GM12878 (cell line): Measurements from ENCODE around the gene BSND. TPM values are rescaled to one million over a fixed set of nuclear protein-coding genes. Genes with fewer than 3 reads are reported as not detected.

ENCODE experiments used
- ATAC-seq: fragments of 200-7000 bp; cut with Tn5 transposase; 3 replicates; pipeline ENCODE4 v1.9.1; 2020; ENCODE audit warnings: mild to moderate bottlenecking, moderate library complexity
- BruUV-seq: library from RNA; stranded (reverse); fragments of 400-500 nt; replicated peaks from 2 replicates; lab custom pipeline; 2021; lab: Mats Ljungman, UMichigan
- CTCF ChIA-PET: fragments of 300-600 bp; sonication (Branson Sonifier 250); formaldehyde crosslinking; extraction: SDS; loops from one replicate; lab custom pipeline; 2021; ENCODE audit warnings: inconsistent platforms; lab: Yijun Ruan, JAX
- POLR2A ChIA-PET: fragments of 350-600 bp; formaldehyde crosslinking; extraction: SDS; loops from one replicate; lab custom pipeline; 2021; ENCODE audit warnings: inconsistent platforms; lab: Charles Lee
- RAD21 ChIA-PET: fragments of 300-600 bp; sonication (Branson Sonifier 250); formaldehyde crosslinking; loops from one replicate; lab custom pipeline; 2023; ENCODE audit warnings: antibody characterized with exemption; ENCODE audit not compliant: unreplicated experiment; lab: Charles Lee
- SMC1A ChIA-PET: fragments of 300-600 bp; sonication (Branson Sonifier 250); formaldehyde crosslinking; loops from one replicate; lab custom pipeline; 2023; ENCODE audit not compliant: unreplicated experiment, uncharacterized antibody; lab: Charles Lee
- DNase-seq: peaks from one replicate; pipeline ENCODE4 v3.0.0-alpha.2; 2011; ENCODE audit warnings: low read depth, low spot score
- FAIRE-seq: peaks from 3 replicates; lab custom pipeline; 2011; peaks lifted over from hg19 to GRCh38; lab: Jason Lieb, UNC
- H2AFZ ChIP-seq: 2 replicates; pipeline ENCODE4 v1.6.0; 2011; ENCODE audit warnings: low read depth, low read length, control low read depth; ENCODE audit not compliant: control insufficient read depth
- H3K27ac ChIP-seq: 2 replicates; pipeline ENCODE4 v1.5.1; 2011; ENCODE audit warnings: control low read depth; ENCODE audit not compliant: control insufficient read depth, insufficient read depth
- H3K27me3 ChIP-seq, 2 experiments: replicated peaks in 1 of 2; 2 replicates each; pipeline versions ENCODE4 v1.6.0 to v1.6.1; 2011; ENCODE audit warnings: low read length in 1 of 2; ENCODE audit not compliant: control insufficient read depth in 2 of 2, insufficient read depth in 2 of 2
- H3K36me3 ChIP-seq, 2 experiments: 2 replicates each; pipeline ENCODE4 v1.5.1; 2011; ENCODE audit warnings: low read length in 1 of 2; ENCODE audit not compliant: control insufficient read depth in 2 of 2, insufficient read depth in 2 of 2
- H3K4me1 ChIP-seq: 2 replicates; pipeline ENCODE4 v1.6.1; 2011; ENCODE audit warnings: mild to moderate bottlenecking, low read length, moderate library complexity, mixed read lengths; ENCODE audit not compliant: control insufficient read depth, insufficient read depth
- H3K4me2 ChIP-seq: 2 replicates; pipeline ENCODE4 v1.6.0; 2011; ENCODE audit warnings: control low read depth; ENCODE audit not compliant: control insufficient read depth, insufficient read depth
- H3K4me3 ChIP-seq: fragments of 200-600 bp; sonication (generic); 2 replicates; pipeline ENCODE4 v1.5.1; 2016
- H3K79me2 ChIP-seq: 2 replicates; pipeline ENCODE4 v1.6.0; 2011; ENCODE audit warnings: low read length; ENCODE audit not compliant: control insufficient read depth, insufficient read depth
- H3K9ac ChIP-seq: 2 replicates; pipeline ENCODE4 v1.8.0; 2011; ENCODE audit warnings: low read length, control low read depth, mixed read lengths; ENCODE audit not compliant: control insufficient read depth, insufficient read depth
- H3K9me3 ChIP-seq: replicated peaks from 3 replicates; pipeline ENCODE4 v1.5.1; 2011; ENCODE audit warnings: mild to moderate bottlenecking, low read length; ENCODE audit not compliant: control insufficient read depth, insufficient read depth
- H4K20me1 ChIP-seq: 2 replicates; pipeline ENCODE4 v1.6.0; 2011; ENCODE audit not compliant: control insufficient read depth, insufficient read depth
- CHD2 ChIP-seq: IDR thresholded peaks from 2 replicates; pipeline ENCODE4 v1.6.1; 2011; ENCODE audit warnings: low read depth, low read length, improper control_type of control experiment, borderline replicate concordance
- CHD4 ChIP-seq: fragments of 200-600 bp; sonication (generic); IDR thresholded peaks from 2 replicates; pipeline ENCODE4 v1.6.1; 2016; ENCODE audit warnings: mild to moderate bottlenecking
- KDM1A ChIP-seq: fragments of 200-600 bp; sonication (generic); IDR thresholded peaks from 2 replicates; pipeline ENCODE4 v1.6.1; 2016; ENCODE audit warnings: borderline replicate concordance
- KLF5 ChIP-seq: fragments of 450-650 bp; IDR thresholded peaks from 2 replicates; pipeline ENCODE4 v1.6.1; 2014; ENCODE audit warnings: mild to moderate bottlenecking; ENCODE audit not compliant: partially characterized antibody
- MTA2 ChIP-seq: fragments of 450-650 bp; IDR thresholded peaks from 2 replicates; pipeline ENCODE4 v1.6.1; 2016; ENCODE audit warnings: low read depth, mild to moderate bottlenecking, moderate library complexity
- PAX5 ChIP-seq: IDR thresholded peaks from 2 replicates; pipeline ENCODE4 v1.6.1; 2011; ENCODE audit warnings: low read depth, low read length, borderline replicate concordance
- PBX3 ChIP-seq: IDR thresholded peaks from 2 replicates; pipeline ENCODE4 v1.6.1; 2011; ENCODE audit warnings: mild to moderate bottlenecking, low read depth, low read length, moderate library complexity; ENCODE audit not compliant: insufficient replicate concordance
- RBBP5 ChIP-seq: fragments of 200-600 bp; sonication (generic); conservative IDR thresholded peaks from 2 replicates; pipeline ENCODE4 v1.6.1; 2016
- RELB ChIP-seq: fragments of 450-650 bp; IDR thresholded peaks from 2 replicates; pipeline ENCODE4 v1.6.1; 2017; ENCODE audit warnings: low read depth, mild to moderate bottlenecking, moderate library complexity
- SKIL ChIP-seq: fragments of 450-650 bp; IDR thresholded peaks from 2 replicates; pipeline ENCODE4 v1.6.1; 2017; ENCODE audit warnings: mild to moderate bottlenecking, low read depth, inconsistent platforms; ENCODE audit not compliant: poor library complexity, severe bottlenecking
- STAT1 ChIP-seq: fragments of 450-650 bp; conservative IDR thresholded peaks from 2 replicates; pipeline ENCODE4 v1.6.1; 2014; ENCODE audit warnings: antibody characterized with exemption, mild to moderate bottlenecking
- WGBS: methylation state at CpG from one replicate; pipeline ENCODE4 v1.1.6; 2016; ENCODE audit warnings: low lambda C conversion rate; ENCODE audit not compliant: insufficient replicate concordance, insufficient coverage; ENCODE audit errors: missing lambda C conversion rate; 5-methylcytosine and 5-hydroxymethylcytosine counted together
- in situ Hi-C: fragments of 300-500 bp; cut with MboI; formaldehyde crosslinking; loops from 9 replicates; pipeline ENCODE4 v1.14.3; 2018; ENCODE audit warnings: mixed read lengths
- intact Hi-C: fragments of 100-400 bp; cut with micrococcal nuclease; formaldehyde crosslinking; loops from one replicate; pipeline ENCODE4 v1.14.2; 2022; ENCODE audit not compliant: unreplicated experiment
- polyA plus RNA-seq, 11 experiments: library from polyadenylated mRNA; depleted of rRNA in 4 of 11; unstranded in 6 of 11; stranded (reverse) in 5 of 11; fragments of >200 nt; fragmentation: Nextera tagmentation in 4 of 11; fragmentation: Illumina TruSeq in 1 of 11; extraction: Ambion mirVana in 4 of 11; extraction: Trizol in 1 of 11; gene quantifications; 1 replicate in 1 of 11; 2 replicates in 10 of 11; pipeline versions ENCODE4 v1.2.1 to v1.2.3, GENCODE V29; 2011 to 2016; ENCODE audit warnings: inconsistent platforms in 2 of 11, missing spikeins in 2 of 11, low read depth in 1 of 11
- total RNA-seq, 4 experiments: library from RNA; depleted of rRNA in 3 of 4; stranded (reverse); fragments of >200 nt in 3 of 4; fragmentation: Illumina TruSeq in 1 of 4; extraction: Trizol in 1 of 4; gene quantifications; 2 replicates each; pipeline versions ENCODE4 v1.2.1 to v1.2.3, GENCODE V29; 2013 to 2021

Gene BSND
- total and polyA plus RNA-seq, 10 of the 15 experiments (the other 5 are each of a cell fraction or from before 2014, with no cell fraction given), result not detected

- H3K4me2 ChIP-seq, result no peak overlapping the region
- ChIA-PET CTCF (interaction anchor here (0.9 to 11.9 kb wide), 15 partner anchors 8 to 961 kb away, joined by 3 to 436 read pairs (median 6); partner anchors contain the start of gene BSND), SMC1A (interaction anchor here (0.7 to 9.4 kb wide), 12 partner anchors 10 to 148 kb away, joined by 3 to 147 read pairs (median 4); partner anchors contain the start of gene BSND), POLR2A (no interaction called here), RAD21 (interaction anchor here (1.1 to 9.3 kb wide), 6 partner anchors 10 to 72 kb away, joined by 3 to 156 read pairs (median 4); partner anchors contain the start of gene BSND)
- no peaks in the 10 kb centered on the region for H3K36me3 ChIP-seq
- intact Hi-C loops (loop anchor here (1.0 kb wide), 1 partner anchor 46 kb away; no protein-coding TSS in a partner anchor), in situ Hi-C loops (loop anchor here (5.0 kb wide), 1 partner anchor 47 kb away; the partner anchor contains the start of gene BSND)
- no peaks in the 10 kb centered on the region for H3K4me1 ChIP-seq
- BruUV-seq, result no TSS peak
- DNase-seq (no peak), ATAC-seq (no peak; the same call in 2 of the 3 replicates), FAIRE-seq (no peak)
- no peak overlapping the region; the same call in 1 of the 2 replicates for H2AFZ ChIP-seq
- no peaks in the 10 kb centered on the region for H3K9me3 ChIP-seq
- no peak overlapping the region for H3K9ac ChIP-seq
- H3K27me3 ChIP-seq, result no peaks in the 10 kb centered on the region
- TF ChIP-seq KLF5 (no peak), PAX5 (no peak), CHD2 (no peak), SKIL (no peak), RBBP5 (no peak), PBX3 (no peak), MTA2 (no peak), RELB (no peak), STAT1 (no peak), KDM1A (no peak), CHD4 (no peak)
- H4K20me1 ChIP-seq, result no peaks in the 10 kb centered on the region
- no peak overlapping the region for H3K27ac ChIP-seq
- no peaks in the 10 kb centered on the region for H3K79me2 ChIP-seq
- no peak overlapping the region for H3K4me3 ChIP-seq
- 29% methylated on average over 6 of the region's 6 CpGs for WGBS
These were observed 48.7 kb upstream of the BSND start for GRCh38 chr1:54950006-54950368.
